Measurements from ENCODE around the gene FHOD3.

- TF ChIP-seq, protein P1, sequence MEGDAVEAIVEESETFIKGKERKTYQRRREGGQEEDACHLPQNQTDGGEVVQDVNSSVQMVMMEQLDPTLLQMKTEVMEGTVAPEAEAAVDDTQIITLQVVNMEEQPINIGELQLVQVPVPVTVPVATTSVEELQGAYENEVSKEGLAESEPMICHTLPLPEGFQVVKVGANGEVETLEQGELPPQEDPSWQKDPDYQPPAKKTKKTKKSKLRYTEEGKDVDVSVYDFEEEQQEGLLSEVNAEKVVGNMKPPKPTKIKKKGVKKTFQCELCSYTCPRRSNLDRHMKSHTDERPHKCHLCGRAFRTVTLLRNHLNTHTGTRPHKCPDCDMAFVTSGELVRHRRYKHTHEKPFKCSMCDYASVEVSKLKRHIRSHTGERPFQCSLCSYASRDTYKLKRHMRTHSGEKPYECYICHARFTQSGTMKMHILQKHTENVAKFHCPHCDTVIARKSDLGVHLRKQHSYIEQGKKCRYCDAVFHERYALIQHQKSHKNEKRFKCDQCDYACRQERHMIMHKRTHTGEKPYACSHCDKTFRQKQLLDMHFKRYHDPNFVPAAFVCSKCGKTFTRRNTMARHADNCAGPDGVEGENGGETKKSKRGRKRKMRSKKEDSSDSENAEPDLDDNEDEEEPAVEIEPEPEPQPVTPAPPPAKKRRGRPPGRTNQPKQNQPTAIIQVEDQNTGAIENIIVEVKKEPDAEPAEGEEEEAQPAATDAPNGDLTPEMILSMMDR (IDR thresholded peaks at IDR 0.05; ENCODE audit: low read length) = no peak
- TF ChIP-seq EZH2 (optimal IDR thresholded peaks at IDR 0.05; ENCODE audit: low read depth, low read length) (no peak), EZH2phosphoT487 (IDR thresholded peaks at IDR 0.05; ENCODE audit: low read length) (no peak)
These were observed 162.3 kb downstream of the FHOD3 start for GRCh38 chr18:36459786-36460185.

Measured in MM.1S (cell line).